Upper lobe of left lung (tissue), 4 donors: ENCODE data around the gene PSORS1C2.
"Not testable (repeated sequence)": the region's sequence is repeated elsewhere in the genome, so short reads cannot be mapped to it uniquely, and the experiment has no call there.

Experiments
- CTCF ChIP-seq, 6 experiments: fragments of 450-650 bp in 4 of 6; fragments of 200-600 bp in 2 of 6; sonication (generic) in 2 of 6; IDR thresholded peaks; one replicate each; pipeline ENCODE4 v1.5.1; 2016 to 2019; ENCODE audit warnings: antibody characterized with exemption in 6 of 6
- POLR2AphosphoS5 ChIP-seq, 2 donors: sonication (generic); formaldehyde crosslinking; IDR thresholded peaks; one replicate each; pipeline ENCODE4 v1.5.1; 2017; ENCODE audit warnings: antibody characterized with exemption in 2 of 2

- TF ChIP-seq POLR2AphosphoS5, CTCF (IDR thresholded peaks at IDR 0.05): not testable (repeated sequence)
These were observed 31.2 kb upstream of the PSORS1C2 start for GRCh38 chr6:31169858-31170599.
